Astrocyte of the cerebellum (primary cell): ENCODE results near the gene VASH2.

Experiments used
- DNase-seq: peaks from one replicate; pipeline ENCODE4 v3.0.0-alpha.2; 2011; ENCODE audit warnings: low read depth
- H3K4me3 ChIP-seq: 2 replicates; pipeline ENCODE4 v1.5.1; 2011; ENCODE audit warnings: mild to moderate bottlenecking, low read depth, low read length, moderate library complexity
- CTCF ChIP-seq: IDR thresholded peaks from 2 replicates; pipeline ENCODE4 v1.5.1; 2012; ENCODE audit warnings: low read length, low read depth, moderate library complexity, mild to moderate bottlenecking; ENCODE audit errors: missing control alignments
- in situ Hi-C: cut with HindIII; loops from 2 replicates; pipeline ENCODE4 v1.10.0; 2017; ENCODE audit warnings: low sequenced_read_pairs

The VASH2 gene

GRCh38 chr1:213032651-213033050 is 82.3 kb downstream of the VASH2 start:
- in situ Hi-C loops: no loop called here
- no peak overlapping the region for H3K4me3 ChIP-seq
- no peak for TF ChIP-seq CTCF
- DNase-seq: no peak

- no peak overlapping the region for H3K4me3 ChIP-seq
- in situ Hi-C loops: no loop called here
- no peak for DNase-seq
- TF ChIP-seq CTCF: no peak
Observed at GRCh38 chr1:213034713-213035112, 84.4 kb downstream of the VASH2 start.

- TF ChIP-seq CTCF: no peak
- no peak for DNase-seq
- in situ Hi-C loops: no loop called here
- no peak overlapping the region for H3K4me3 ChIP-seq
Observed at GRCh38 chr1:213035573-213035972, 85.2 kb downstream of the VASH2 start.
